NK-92 treated with Interleukin-12 subunit alpha and Interleukin-12 subunit beta, amount 100 ng/mL, for 24 hours (cell line): ENCODE results near the gene ESPL1.
"Not testable (repeated sequence)": the region's sequence is repeated elsewhere in the genome, so short reads cannot be mapped to it uniquely, and the experiment has no call there.

Experiments used
- DNase-seq: peaks from one replicate; lab custom pipeline; 2025; lab: John Stamatoyannopoulos, UW

ESPL1 gene

DNA sequence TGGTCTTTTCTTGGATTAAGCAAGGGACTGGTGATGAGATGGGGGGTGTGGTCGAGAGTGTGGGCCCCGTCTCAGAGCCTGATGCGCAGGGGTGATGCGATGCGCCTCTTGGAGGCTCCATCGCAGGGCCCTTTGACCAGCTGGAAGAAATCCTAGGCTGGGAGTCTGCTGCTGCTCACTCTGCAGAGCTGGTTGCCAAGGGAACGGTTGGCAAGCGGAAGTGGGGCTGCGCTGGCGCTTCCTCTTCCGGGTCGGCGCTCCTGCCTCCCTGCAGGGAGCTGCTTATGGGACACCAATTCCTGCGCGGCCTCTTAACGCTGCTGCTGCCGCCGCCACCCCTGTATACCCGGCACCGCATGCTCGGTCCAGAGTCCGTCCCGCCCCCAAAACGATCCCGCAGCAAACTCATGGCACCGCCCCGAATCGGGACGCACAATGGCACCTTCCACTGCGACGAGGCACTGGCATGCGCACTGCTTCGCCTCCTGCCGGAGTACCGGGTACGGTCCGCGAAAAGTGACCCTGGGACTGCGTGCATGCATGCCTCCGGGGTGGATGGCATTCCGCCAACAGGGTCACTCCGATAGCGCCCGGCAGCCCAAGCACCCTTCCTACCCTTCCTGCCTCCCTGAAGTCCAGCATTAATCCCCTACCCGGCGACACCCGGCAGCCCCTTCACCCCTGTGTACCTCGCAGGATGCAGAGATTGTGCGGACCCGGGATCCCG, 31.5 kb downstream of the ESPL1 start, which contains the start of gene MYG1:
MYG1 (plus strand) TSS at position 242 of the 727 bp plus-strand sequence; CDS start at position 285, 43 bp downstream.
- DNase-seq, result peak; percentile 74

DNA sequence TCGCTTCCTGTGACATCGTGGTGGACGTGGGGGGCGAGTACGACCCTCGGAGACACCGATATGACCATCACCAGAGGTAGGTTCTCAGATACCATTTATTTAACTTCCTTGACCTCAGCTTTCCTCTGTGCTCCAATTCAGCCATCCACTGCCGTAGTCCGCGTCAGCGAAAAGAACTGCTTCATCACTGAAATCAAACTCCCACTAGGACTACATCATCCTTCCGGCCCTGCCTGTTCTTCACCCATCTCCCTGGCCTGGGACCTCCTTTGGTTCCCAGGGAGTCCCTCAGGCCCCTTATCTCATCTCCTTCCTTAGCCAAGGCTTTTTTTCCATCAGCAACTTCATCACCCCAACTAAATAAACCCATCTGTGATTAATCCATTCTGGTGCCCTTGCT, 32.1 kb downstream of the ESPL1 start:
- DNase-seq, result no peak

DNA sequence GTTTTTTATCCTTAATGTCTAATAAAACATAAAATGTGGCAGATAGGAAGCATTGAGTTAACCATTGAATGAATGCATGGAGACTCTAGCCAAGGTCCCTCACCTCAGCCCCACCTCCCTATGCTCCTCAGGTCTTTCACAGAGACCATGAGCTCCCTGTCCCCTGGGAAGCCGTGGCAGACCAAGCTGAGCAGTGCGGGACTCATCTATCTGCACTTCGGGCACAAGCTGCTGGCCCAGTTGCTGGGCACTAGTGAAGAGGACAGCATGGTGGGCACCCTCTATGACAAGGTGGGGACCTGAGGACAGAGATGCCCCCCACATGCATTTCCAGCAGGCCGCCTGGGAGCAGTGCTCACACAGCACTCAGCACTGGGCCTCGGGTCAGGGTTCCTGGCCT, 34.8 kb downstream of the ESPL1 start:
- no peak for DNase-seq

DNA sequence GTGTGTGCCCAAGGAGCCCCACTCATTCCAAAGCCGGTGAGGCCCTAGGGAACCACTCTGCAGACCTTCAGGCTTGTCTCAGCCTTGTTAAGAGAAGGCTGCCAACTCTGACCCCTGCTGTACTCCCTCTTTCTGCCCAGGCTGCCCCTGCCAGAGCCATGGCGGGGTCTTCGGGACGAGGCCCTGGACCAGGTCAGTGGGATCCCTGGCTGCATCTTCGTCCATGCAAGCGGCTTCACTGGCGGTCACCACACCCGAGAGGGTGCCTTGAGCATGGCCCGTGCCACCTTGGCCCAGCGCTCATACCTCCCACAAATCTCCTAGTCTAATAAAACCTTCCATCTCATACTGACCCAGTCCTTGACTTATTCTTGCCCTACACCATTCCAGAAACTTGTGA, 38.7 kb downstream of the ESPL1 start:
- DNase-seq, result no peak

DNA sequence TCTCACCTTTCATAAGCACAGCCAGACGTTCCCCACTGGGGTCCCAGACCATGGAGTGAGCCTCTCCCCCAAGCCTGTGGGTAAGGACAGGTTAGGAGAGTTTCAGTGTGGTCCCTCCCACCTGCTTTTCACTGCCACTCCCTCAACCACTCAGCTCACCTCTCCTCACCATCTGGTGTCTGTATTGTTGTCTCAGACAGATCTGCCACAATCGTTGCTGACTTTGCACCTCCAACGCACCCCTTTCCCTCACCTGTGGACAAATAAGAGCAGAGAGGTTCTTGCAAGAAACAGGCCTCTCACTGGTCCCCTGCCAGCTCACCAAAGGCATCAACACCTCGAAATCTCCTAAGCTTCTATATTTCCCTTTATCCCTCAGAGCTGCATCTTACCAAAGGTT, 40.2 kb downstream of the ESPL1 start:
- DNase-seq, result no peak

DNA sequence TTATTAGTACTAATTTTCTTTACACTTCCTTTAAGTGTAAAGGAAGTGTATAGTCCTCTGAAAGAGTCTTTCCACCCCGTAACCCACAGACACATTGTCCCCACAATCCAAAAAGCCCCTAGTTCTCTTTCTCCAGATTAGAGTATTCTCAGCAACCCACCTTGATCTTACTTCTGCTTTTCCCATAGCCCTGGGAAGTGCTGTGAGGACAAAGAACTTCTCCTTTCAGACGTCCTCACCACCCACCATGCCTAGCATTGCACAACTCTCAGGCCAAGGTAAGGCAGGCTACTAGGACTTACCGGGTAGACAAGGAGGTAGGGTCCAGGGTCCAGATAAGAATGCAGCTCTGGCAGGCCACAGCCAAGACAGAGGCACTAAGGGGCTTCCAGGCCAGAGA, 45.9 kb downstream of the ESPL1 start:
- DNase-seq, result no peak

DNA sequence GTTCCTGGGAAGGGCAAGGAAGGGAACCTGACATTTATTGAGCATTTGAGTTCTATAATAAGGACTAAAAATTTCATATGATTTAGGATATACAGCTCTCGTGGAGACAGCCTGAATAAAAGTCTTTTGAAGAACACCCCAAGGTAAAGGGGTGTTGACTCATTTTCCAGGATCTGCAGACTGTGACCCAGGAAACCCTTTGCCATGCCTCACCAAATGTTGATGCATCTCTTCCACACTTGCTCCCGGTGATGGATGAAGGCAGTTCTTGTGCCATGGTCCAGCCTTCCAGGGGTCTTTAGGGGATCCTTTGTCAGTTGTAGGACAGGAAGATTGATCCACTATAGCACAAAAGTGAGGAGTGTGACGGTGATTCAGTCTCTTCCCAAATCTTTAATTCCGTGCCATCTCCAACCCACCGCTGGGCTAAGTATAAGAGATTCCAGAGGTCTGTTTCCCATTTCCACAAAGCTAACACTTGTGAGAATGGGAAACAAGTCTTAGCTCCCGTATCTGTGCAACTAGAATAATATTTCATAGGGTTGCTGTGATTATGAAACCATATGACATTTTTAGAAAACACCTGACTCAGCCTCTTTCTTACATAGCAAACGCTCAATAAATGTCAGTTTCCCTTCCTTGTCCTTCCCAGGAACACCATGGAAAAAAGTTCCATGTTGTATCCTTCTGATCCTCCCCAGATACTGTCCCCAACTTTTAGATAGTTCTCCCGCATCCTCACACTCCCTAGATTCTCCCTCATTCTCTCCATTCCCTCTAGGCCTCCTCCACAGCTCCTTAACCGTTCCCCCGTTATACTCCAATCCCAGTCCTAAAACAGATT, 52.5 kb downstream of the ESPL1 start:
- DNase-seq, result no peak

DNA sequence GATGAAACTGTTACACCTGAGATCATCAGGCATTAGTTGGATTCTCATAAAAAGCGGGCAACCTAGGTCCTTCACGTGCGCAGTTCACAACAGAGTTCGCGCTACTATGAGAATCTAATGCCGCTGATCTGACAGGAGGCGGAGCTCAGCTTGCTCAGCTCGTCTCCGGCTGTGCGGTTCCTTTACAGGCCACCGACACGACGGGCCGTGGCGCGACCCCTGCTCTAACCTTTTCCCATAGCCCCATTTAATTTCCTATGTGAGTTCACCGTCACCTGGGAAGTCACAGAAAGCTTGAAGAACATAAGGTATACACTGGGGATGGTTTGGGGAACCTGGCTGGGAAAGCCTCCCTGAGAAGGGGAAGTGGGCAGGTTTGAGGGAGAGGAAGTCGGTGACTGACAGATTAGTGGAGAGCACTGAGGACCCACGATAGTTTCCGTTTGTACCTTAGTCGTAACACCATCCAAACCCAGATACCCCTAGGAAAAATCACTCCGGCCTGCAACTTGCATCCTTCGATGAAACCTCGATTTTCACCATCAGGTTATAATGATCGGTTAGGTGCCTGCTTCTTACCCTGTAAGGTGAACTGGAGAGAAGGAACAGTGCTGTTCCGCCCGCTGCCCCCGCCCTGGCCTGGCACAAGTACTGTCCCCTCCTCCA, 56.1 kb downstream of the ESPL1 start:
- peak; percentile 33 for DNase-seq

DNA sequence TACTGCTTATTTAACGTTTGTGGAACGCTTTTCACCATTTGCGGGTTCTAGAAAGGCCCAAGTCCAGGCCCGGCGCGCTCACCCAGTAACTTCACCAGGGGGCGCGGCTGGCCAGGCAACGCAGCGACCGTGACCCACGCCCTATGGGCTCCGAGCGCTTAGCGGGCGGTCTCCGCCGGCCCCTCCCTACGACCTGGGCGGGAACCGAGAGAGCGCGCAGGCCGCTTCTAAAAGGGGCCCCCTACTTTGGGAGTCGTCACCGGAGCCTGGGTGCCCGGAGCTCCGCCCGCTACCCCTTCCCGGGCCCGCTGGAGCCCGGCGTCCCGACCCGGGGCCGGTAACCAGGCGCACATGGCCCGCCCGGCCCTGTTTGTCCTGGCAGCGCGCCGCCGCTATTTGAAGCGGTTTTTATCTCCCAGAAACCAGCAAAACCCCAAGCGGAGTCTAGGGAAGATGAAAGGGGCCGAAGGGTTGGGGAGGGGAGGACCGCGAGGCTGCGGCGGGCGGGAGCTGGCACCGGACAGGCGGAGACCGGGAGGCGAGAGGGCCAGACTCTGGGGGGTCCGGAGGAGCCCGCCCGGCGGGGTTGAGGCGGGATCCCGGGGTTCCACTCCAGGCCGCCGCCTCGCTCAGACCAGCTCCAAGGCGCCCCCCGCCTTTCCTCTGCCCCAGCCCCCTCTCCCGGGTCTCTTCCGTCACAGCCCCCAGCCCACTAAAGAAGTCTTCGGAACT, 56.8 kb downstream of the ESPL1 start:
- peak; percentile 80 for DNase-seq

DNA sequence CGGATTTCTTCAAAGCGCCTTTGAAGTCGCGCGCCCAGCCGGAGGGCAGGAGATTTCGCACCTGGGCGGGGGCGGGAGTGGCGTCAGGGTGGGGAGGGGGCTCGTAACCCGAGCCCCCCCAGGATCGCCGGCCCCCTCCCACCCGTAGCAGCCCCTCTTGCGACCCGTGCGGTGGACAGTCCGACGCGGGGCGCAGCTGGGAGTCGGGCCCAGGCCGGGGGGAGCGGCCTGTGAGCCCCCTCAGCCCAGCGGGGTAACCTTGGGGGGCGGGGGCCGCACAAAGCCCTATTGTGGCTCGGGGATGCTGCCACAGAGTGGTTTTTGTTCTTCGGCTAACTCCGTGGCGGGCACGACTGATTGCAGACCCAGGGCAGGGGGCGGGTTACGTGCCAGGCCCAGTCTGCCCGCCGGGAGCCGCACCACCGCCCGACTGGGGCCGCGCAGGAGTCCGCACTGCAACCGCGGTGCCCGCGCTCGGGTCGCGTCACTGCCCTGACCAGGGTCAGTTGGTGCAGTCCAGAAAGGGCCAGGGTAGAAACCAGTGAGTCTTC, 57.5 kb downstream of the ESPL1 start:
- DNase-seq, result no peak

DNA sequence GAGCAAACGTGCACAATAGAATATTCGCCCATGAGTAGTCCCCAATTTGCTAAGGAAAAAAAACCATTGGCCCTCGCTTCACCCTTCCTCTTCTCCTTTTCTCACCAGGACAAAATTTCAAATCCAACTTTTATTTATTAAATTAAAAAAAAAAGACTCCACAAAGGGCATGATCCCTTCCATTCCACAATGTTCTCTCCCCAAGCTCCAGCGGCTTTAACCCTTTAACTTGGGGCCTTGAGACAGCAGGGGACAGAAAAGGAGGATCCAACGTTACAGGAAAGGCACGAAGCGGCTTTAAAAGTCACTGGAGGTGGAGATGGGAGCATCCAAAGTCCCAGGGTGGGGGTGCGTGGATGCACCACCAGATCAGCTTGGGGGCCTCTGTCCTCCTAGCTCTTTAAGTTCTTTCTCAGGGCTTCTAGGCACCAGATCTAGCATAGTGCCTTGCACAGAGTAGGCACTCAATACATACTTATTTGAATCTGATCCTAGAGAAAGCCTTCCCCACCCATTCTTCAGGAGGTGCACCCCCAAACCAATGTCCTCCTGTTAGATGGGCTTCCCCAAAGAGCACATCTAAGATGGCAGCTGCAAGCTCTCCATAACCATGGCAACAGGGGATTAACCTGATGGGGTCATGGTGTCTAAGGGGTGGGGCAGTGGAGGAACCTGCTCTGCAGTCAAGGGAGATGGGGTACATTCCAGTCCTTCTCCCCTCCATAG, 58.5 kb downstream of the ESPL1 start:
- no peak for DNase-seq

DNA sequence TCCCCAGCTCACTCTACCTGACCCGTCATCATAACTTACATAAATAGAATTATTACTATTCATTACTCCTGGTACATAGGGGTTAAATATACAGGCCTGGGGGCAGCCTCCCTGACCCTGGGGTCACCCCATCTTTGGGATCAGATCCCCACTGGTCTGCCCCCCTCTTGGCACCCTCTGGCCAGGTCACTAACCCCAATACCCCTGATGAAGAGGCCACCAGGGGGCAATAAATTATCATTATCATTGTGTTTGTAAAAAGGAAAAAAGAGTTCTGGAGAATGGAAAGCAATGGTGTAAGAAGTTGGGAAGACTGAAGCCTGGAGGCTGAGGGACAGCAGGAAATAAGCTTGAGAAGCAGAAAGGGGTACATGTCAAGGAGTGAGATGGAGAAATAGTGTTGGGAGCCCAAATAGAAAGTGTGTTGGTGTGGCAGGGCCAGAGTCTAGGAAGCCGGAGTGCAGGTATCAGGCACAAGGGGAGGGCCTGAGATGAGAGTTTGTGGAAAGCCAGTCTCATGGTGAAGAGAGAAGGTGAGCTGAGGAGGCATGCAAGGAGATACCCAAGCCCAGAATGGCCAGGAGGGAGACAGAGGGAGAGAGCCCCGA, 59.4 kb downstream of the ESPL1 start:
- DNase-seq, result no peak

DNA sequence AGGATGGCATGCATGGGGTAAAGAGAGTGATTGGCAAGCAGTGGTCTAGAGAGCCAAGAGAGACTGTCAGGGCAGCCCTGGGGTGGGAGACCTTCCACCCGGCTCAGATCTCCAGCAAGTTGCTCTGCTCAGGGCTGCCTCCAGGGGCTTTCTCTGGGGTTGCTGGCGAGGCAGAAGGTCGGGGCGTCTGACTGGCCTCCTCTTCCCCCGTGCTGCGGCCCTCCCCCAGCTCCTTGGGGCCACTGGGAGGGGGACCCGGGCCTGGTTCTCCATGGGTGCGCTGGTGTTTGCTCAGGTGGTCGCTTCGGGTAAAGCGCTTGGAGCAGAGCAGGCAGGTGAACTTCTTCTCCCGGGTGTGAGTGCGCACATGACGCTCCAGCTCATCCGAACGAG, 59.9 kb downstream of the ESPL1 start:
- no peak for DNase-seq

DNA sequence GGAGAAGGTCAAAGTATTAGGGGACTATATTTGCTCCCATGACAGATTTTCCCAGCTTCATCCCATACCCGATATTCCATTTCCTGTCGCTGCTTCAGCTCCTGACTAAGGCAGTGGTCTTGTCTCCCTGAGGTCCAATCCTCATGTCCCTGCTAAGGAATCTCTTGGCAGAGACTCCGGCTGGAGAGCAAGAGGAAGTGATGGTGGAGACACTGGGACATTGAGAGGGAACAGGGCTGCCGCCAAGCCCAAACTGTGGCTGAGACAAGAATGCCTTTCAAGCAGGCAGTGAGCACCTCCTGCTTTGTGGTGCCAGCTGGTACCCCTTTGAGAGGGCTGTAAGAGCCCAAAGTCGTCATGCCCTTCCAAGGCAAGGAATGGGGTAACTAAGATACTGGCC, 62.6 kb downstream of the ESPL1 start:
- DNase-seq, result no peak

DNA sequence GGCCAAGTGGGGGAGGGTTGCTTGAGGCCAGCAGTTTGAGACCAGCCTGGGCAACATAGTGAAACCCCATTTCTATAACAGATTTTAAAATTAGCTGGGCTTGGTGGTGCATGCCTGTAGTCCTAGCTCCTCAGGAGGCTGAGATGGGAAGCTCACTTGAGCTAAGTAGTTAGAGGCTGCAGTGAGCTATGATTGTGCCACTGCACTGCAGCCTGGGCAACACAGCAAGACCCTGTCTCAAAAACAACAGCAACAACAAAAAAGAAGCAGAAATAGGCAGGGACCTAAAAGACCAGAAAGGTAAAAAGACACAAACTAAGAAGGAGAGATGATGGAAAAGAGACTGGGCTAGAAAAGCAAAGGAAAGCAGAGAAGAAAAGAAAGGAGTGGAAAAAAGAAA, 64.2 kb downstream of the ESPL1 start:
- DNase-seq, result not testable (repeated sequence)

DNA sequence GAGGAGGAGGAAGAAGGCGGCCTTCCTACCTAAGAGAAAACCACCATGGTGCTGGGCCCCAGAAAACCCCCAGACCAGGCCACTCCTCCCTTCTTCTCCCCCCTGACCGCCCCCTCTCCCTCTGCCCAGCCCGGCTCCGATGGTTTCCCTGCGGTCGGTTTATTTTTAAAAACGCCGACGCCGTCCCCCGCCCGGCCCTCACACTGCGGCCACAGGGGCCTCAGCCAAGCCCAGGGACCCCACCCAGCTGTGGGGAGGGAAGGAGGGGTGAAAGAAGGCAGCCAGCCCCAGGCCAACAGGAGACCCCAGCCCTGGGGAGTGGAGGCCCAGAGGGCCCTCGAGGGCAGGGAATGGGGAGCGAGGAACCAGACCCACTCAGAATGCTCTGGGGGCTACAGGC, 64.6 kb downstream of the ESPL1 start:
- DNase-seq, result no peak

DNA sequence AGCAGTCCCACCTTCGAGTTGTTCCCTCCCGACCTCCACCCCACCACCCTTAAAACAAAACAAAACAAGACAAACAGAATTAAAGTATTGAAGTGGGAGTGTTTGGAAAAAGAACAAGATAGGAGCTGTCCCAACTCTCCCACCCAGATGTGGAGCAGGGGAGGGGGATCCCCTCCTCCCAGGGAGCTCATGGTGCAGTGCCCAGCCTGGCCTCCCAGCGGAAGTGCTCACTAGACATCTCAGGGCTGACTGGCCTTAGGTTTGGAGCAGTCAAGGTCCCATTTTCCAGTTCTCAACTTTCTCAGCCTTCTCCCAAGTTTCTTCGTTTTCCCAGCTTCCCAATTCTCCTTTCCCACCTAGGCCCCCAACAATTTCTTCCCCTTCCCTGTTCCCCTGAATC, 65.2 kb downstream of the ESPL1 start:
- DNase-seq, result no peak

DNA sequence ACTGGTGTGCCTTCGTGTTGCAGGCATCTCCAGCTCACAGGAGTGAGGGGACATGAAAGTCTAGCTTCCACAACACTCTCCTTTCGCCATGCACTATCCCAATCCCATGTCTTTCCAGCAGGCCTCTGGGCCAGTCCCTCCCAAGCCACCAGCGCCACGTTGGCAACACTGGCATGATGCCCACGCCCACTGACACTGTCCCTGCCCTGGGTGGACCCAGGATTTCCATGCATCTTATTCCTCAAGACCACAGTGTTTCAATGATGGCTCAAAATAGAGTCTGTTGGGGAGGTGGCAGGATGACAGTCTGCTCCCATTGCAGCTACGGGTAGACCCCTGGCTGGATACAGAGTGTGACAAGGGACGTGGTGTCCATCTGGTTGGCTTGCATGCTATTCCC, 65.7 kb downstream of the ESPL1 start:
- DNase-seq, result no peak

DNA sequence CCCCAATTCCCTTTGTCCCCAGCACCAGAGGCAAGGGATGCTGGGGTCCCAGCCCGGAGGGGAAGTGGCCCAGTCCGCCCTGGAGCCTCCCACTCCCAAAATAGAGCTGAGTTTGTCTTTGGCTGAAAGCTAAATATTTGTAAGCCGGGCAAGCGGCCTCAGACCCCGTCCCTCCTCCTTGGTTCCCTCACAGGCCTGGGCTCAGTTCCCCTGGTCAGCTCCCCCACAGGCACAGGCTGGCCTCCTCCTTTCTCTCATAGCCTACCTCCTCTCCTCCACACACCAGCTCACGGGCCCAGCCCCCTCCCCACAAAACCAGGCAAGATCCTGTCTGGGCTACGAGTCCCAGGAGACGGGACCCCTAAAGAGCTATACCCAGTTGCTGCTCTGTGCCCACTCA, 66.7 kb downstream of the ESPL1 start:
- DNase-seq, result no peak

DNA sequence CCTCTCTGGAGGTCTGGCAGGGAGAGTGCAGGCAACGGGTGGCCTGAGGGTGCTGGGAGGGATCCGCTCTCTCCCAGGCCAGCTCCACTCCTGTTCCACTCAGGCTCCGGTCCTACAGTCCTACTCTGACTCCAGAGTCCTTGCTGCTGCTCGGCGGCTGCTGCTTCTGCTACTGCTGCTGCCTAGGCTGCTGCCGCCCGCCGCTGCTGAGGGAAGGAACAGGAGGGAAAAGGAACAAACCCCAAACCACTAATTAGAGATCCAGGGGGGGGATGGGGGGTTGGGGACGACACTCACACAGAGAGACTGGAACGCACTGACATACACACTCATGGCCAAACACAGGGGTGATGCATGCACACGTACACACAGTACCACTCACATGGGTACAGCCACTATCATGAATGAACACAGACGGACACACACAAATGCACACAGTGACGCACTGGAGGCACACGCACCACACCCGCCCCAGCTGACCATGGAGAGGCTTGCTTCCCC, 68.1 kb downstream of the ESPL1 start, which contains the start of gene SP7:
SP7 (minus strand) TSS at position 174 of the 501 bp plus-strand sequence. CDS start 708 bp downstream, outside the sequence.
- no peak for DNase-seq
